Measurements from ENCODE around the gene CATSPERZ.
A peak's percentile ranks its signal among the peaks of the same experiment; 100 is the strongest.
"Not testable (repeated sequence)": the region's sequence is repeated elsewhere in the genome, so short reads cannot be mapped to it uniquely, and the experiment has no call there.

The CATSPERZ gene

DNA sequence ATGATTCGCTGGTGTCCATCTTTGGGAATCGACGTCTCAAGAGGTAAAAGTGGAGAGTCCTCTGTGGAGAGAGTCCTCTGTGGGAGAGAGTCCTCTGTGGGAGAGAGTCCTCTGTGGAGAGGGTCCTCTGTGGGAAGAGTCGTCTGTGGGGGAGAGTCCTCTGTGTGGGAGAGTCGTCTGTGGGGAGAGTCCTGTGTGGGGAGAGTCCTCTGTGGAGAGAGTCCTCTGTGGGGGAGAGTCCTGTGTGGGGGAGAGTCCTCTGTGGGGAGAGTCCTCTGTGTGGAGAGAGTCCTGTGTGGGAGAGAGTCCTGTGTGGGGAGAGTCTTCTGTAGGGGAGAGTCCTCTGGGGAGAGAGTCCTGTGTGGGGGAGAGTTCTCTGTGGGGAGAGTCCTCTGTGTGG lies 20.9 kb downstream of the CATSPERZ start:
- Histone ChIP-seq H3K27me3 (ENCODE audit: control insufficient read depth in 1 of 2, insufficient read depth in 2 of 2, low read length in 2 of 2) (no peaks in the 10 kb centered on the region), H3K9me3 (ENCODE audit: control insufficient read depth in 1 of 2, low read length in 2 of 2) (no peaks in the 10 kb centered on the region), H3K9ac (ENCODE audit: low read depth in 1 of 2, low read length in 2 of 2) (peak overlapping the region; percentile 39 to 47), H3K27ac (ENCODE audit: low read depth, low read length) (no peak overlapping the region), H3K4me3 (ENCODE audit: low read depth in 1 of 2, low read length in 2 of 2) (no peak overlapping the region), H3K4me1 (ENCODE audit: control insufficient read depth in 1 of 2, insufficient read depth in 2 of 2, low read length in 2 of 2) (peaks cover 27 to 39% of the 10 kb centered on the region in 2 donors), H3K36me3 (ENCODE audit: control insufficient read depth in 1 of 2, insufficient read depth in 2 of 2, low read length in 2 of 2) (peaks cover 6 to 9% of the 10 kb centered on the region in 2 donors)

- Histone ChIP-seq H3K27me3 (ENCODE audit: control insufficient read depth in 1 of 2, insufficient read depth in 2 of 2, low read length in 2 of 2) (no peaks in the 10 kb centered on the region), H3K4me3 (ENCODE audit: low read depth in 1 of 2, low read length in 2 of 2) (no peak overlapping the region), H3K9me3 (ENCODE audit: control insufficient read depth in 1 of 2, low read length in 2 of 2) (no peaks in the 10 kb centered on the region), H3K36me3 (ENCODE audit: control insufficient read depth in 1 of 2, insufficient read depth in 2 of 2, low read length in 2 of 2) (peaks cover 4 to 6% of the 10 kb centered on the region in 2 donors), H3K4me1 (ENCODE audit: control insufficient read depth in 1 of 2, insufficient read depth in 2 of 2, low read length in 2 of 2) (peaks cover 23 to 34% of the 10 kb centered on the region in 2 donors), H3K27ac (ENCODE audit: low read depth, low read length) (peak overlapping the region; percentile 32), H3K9ac (ENCODE audit: low read depth in 1 of 2, low read length in 2 of 2) (peak overlapping the region; percentile 39 to 47)
Observed at GRCh38 chr11:64321533-64321932, 21.4 kb downstream of the CATSPERZ start.

DNA sequence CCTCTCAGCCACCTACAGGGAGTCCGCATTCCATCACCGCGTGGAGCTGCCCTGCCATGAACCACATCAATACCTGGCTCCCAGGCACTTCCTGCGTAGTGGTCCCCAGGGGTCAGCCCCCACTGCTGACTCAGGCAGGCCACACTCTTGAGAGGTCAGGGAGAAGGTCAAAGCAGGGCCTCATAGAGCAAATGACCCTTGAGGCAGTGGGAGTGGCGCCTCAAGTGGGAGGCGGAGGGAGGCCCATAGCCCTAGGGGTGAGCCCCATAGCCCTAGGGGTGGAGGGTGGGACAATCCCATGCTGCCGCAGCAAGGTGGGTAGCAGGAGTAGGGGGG lies 22.7 kb downstream of the CATSPERZ start:
- no peak overlapping the region for H3K4me3 ChIP-seq (ENCODE audit: low read depth in 1 of 2, low read length in 2 of 2)
- peaks cover 4 to 6% of the 10 kb centered on the region in 2 donors for H3K36me3 ChIP-seq (ENCODE audit: control insufficient read depth in 1 of 2, insufficient read depth in 2 of 2, low read length in 2 of 2)
- no peak overlapping the region for H3K9ac ChIP-seq (ENCODE audit: low read depth in 1 of 2, low read length in 2 of 2)
- H3K9me3 ChIP-seq (ENCODE audit: control insufficient read depth in 1 of 2, low read length in 2 of 2) = no peaks in the 10 kb centered on the region
- H3K27me3 ChIP-seq (ENCODE audit: control insufficient read depth in 1 of 2, insufficient read depth in 2 of 2, low read length in 2 of 2) = no peaks in the 10 kb centered on the region
- H3K4me1 ChIP-seq (ENCODE audit: control insufficient read depth in 1 of 2, insufficient read depth in 2 of 2, low read length in 2 of 2) = peaks cover 23 to 33% of the 10 kb centered on the region in 2 donors
- H3K27ac ChIP-seq (ENCODE audit: low read depth, low read length) = no peak overlapping the region

DNA sequence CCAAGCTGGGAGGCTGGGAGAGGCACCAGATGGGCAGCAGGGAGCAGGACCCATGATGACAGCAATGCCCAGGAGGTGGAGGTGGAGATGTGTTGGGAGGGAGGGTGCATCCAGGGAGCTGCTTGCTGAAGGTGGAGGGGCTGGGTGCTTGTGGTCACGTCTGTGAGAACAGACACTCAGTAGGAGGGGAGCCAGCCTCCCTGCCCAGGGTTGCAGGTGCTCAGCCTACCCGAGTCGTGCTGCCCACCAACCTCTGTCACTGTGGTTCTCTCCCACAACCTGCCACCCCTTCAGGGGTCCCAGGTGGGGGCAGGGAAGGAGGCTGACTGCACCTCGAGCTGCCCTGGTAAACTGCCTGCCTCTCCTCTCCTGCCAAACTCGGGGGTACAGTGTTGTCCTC lies 23.2 kb downstream of the CATSPERZ start:
- peaks cover 4 to 6% of the 10 kb centered on the region in 2 donors for H3K36me3 ChIP-seq (ENCODE audit: control insufficient read depth in 1 of 2, insufficient read depth in 2 of 2, low read length in 2 of 2)
- no peak overlapping the region for H3K9ac ChIP-seq (ENCODE audit: low read depth in 1 of 2, low read length in 2 of 2)
- H3K9me3 ChIP-seq (ENCODE audit: control insufficient read depth in 1 of 2, low read length in 2 of 2) = no peaks in the 10 kb centered on the region

DNA sequence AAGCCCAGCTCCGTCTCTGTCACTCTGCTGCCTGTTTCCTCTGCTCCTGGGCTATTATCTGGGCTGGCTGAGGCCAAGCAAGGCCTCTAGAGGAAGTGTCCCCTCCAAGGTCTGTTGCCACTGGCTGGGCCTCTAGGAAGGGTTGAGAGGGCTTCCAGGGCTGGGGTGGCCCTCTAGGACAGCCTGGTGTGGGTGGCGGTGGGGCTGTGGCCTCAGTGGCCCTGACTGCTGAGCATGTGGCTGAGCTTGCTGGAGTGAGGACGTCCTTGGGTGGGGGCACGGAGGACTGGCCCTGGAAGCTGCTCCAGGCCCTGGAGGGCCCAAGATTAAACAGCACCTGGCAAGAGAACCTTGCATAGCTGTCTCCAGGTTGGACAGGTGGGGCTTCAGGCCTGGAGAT lies 23.8 kb downstream of the CATSPERZ start:
- H3K9me3 ChIP-seq (ENCODE audit: control insufficient read depth in 1 of 2, low read length in 2 of 2); H3K27ac ChIP-seq (ENCODE audit: low read depth, low read length); H3K4me3 ChIP-seq (ENCODE audit: low read depth in 1 of 2, low read length in 2 of 2); H3K9ac ChIP-seq (ENCODE audit: low read depth in 1 of 2, low read length in 2 of 2); H3K36me3 ChIP-seq (ENCODE audit: control insufficient read depth in 1 of 2, insufficient read depth in 2 of 2, low read length in 2 of 2); H3K27me3 ChIP-seq (ENCODE audit: control insufficient read depth in 1 of 2, insufficient read depth in 2 of 2, low read length in 2 of 2): not testable (repeated sequence)
- peaks cover 21 to 33% of the 10 kb centered on the region in 2 donors for H3K4me1 ChIP-seq (ENCODE audit: control insufficient read depth in 1 of 2, insufficient read depth in 2 of 2, low read length in 2 of 2)

More for the DNA sequence above, 23.2 kb downstream of the CATSPERZ start:
- Histone ChIP-seq H3K4me3 (ENCODE audit: low read depth in 1 of 2, low read length in 2 of 2) (no peak overlapping the region), H3K4me1 (ENCODE audit: control insufficient read depth in 1 of 2, insufficient read depth in 2 of 2, low read length in 2 of 2) (peaks cover 23 to 35% of the 10 kb centered on the region in 2 donors), H3K27ac (ENCODE audit: low read depth, low read length) (no peak overlapping the region), H3K27me3 (ENCODE audit: control insufficient read depth in 1 of 2, insufficient read depth in 2 of 2, low read length in 2 of 2) (no peaks in the 10 kb centered on the region)

DNA sequence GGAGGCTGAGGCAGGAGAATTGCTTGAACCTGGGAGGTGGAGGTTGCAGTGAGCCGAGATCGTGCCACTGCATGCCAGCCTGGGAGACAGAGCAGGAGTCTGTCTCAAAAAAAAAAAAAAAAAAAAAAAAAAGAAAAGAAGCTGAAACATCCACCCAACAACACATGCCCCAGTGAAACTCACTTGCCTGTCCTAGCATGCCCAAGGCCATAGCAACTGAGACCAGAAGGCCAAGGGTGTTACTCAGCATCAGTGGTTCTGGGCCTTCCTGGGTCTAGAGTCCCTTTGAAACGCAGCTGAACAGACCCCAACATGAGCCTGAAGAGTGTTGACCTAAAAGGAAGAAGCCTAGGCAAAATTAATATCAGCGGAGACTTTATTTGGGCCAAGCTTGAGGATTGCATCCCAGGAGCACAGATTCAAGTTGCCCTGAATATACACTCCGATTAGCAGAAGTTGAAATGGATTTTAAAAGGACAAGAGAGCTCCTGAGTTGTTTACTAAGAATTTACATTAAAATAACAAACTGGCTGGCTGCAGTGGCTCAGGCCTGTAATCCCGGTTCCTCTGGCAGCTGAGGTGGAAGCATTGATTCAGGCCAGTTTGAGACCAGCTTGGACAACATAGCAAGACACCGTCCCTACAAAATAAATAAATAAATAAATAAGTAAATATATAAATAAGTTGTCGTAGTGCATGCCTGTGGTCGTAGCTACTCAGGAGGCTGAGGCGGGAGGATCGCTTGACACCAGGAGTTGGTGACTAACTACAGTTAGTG lies 24.7 kb downstream of the CATSPERZ start:
- no peak overlapping the region for H3K4me3 ChIP-seq (ENCODE audit: low read depth in 1 of 2, low read length in 2 of 2)
- H3K27me3 ChIP-seq (ENCODE audit: control insufficient read depth in 1 of 2, insufficient read depth in 2 of 2, low read length in 2 of 2) = no peaks in the 10 kb centered on the region
- peaks cover 4 to 6% of the 10 kb centered on the region in 2 donors for H3K36me3 ChIP-seq (ENCODE audit: control insufficient read depth in 1 of 2, insufficient read depth in 2 of 2, low read length in 2 of 2)
- no peak overlapping the region for H3K9ac ChIP-seq (ENCODE audit: low read depth in 1 of 2, low read length in 2 of 2)
- peaks cover 23 to 35% of the 10 kb centered on the region in 2 donors for H3K4me1 ChIP-seq (ENCODE audit: control insufficient read depth in 1 of 2, insufficient read depth in 2 of 2, low read length in 2 of 2)
- H3K27ac ChIP-seq (ENCODE audit: low read depth, low read length) = no peak overlapping the region
- H3K9me3 ChIP-seq (ENCODE audit: control insufficient read depth in 1 of 2, low read length in 2 of 2) = no peaks in the 10 kb centered on the region

DNA sequence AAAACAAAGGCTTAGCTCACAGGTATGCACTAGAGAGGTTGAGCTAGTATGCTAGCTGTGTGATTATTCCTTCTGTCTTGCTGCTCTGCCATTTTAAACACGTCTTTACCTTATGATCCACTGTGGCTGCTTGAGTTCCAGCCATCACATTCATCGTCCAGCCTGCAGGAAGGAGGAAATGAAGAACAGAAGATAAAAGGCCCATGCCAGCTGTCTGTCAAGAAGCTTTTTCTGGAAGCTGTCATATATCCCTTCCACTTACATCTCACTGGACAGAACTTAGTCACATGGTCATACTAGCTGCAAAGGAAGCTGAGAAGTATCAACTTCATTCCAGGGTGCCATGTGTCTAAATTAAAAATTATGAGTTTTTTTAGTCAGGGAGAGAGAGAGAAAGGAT lies 27.2 kb downstream of the CATSPERZ start:
- H3K4me1 ChIP-seq (ENCODE audit: control insufficient read depth in 1 of 2, insufficient read depth in 2 of 2, low read length in 2 of 2) = peaks cover 26 to 32% of the 10 kb centered on the region in 2 donors
- no peaks in the 10 kb centered on the region for H3K9me3 ChIP-seq (ENCODE audit: control insufficient read depth in 1 of 2, low read length in 2 of 2)
- H3K27ac ChIP-seq (ENCODE audit: low read depth, low read length) = no peak overlapping the region
- H3K9ac ChIP-seq (ENCODE audit: low read depth in 1 of 2, low read length in 2 of 2) = no peak overlapping the region
- peaks cover 0 to 6% of the 10 kb centered on the region in 2 donors for H3K36me3 ChIP-seq (ENCODE audit: control insufficient read depth in 1 of 2, insufficient read depth in 2 of 2, low read length in 2 of 2)
- no peak overlapping the region for H3K4me3 ChIP-seq (ENCODE audit: low read depth in 1 of 2, low read length in 2 of 2)
- H3K27me3 ChIP-seq (ENCODE audit: control insufficient read depth in 1 of 2, insufficient read depth in 2 of 2, low read length in 2 of 2) = no peaks in the 10 kb centered on the region

GRCh38 chr11:64327993-64328392 lies 27.8 kb downstream of the CATSPERZ start:
- Histone ChIP-seq H3K4me3 (ENCODE audit: low read depth in 1 of 2, low read length in 2 of 2) (no peak overlapping the region), H3K27me3 (ENCODE audit: control insufficient read depth in 1 of 2, insufficient read depth in 2 of 2, low read length in 2 of 2) (no peaks in the 10 kb centered on the region), H3K9me3 (ENCODE audit: control insufficient read depth in 1 of 2, low read length in 2 of 2) (no peaks in the 10 kb centered on the region), H3K4me1 (ENCODE audit: control insufficient read depth in 1 of 2, insufficient read depth in 2 of 2, low read length in 2 of 2) (peaks cover 25 to 33% of the 10 kb centered on the region in 2 donors), H3K9ac (ENCODE audit: low read depth in 1 of 2, low read length in 2 of 2) (no peak overlapping the region), H3K27ac (ENCODE audit: low read depth, low read length) (no peak overlapping the region), H3K36me3 (ENCODE audit: control insufficient read depth in 1 of 2, insufficient read depth in 2 of 2, low read length in 2 of 2) (peaks cover 0 to 1% of the 10 kb centered on the region in 2 donors)

DNA sequence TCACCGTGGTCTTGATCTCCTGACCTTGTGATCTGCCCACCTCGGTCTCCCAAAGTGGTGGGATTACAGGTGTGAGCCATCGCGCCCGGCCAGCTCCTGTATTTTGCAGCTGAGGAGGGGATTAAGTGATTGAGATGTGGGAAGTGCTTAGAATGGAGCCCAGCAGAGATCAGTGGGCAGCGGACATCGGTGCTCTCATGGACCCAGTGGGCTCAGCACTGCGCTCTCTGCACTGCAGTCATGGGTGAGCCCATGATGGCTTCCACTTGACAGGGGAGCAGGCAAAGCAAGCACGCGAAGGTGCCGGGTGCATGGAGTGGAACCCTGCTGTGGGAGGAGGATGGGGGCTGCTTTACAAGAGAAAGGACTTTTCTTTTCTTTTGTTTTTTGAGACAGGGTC lies 30.7 kb downstream of the CATSPERZ start:
- Histone ChIP-seq H3K27ac (ENCODE audit: low read depth, low read length) (no peak overlapping the region), H3K36me3 (ENCODE audit: control insufficient read depth in 1 of 2, insufficient read depth in 2 of 2, low read length in 2 of 2) (no peaks in the 10 kb centered on the region), H3K4me1 (ENCODE audit: control insufficient read depth in 1 of 2, insufficient read depth in 2 of 2, low read length in 2 of 2) (peaks cover 25 to 38% of the 10 kb centered on the region in 2 donors), H3K4me3 (ENCODE audit: low read depth in 1 of 2, low read length in 2 of 2) (no peak overlapping the region), H3K27me3 (ENCODE audit: control insufficient read depth in 1 of 2, insufficient read depth in 2 of 2, low read length in 2 of 2) (no peaks in the 10 kb centered on the region), H3K9ac (ENCODE audit: low read depth in 1 of 2, low read length in 2 of 2) (no peak overlapping the region), H3K9me3 (ENCODE audit: control insufficient read depth in 1 of 2, low read length in 2 of 2) (no peaks in the 10 kb centered on the region)

GRCh38 chr11:64331569-64332371 lies 31.6 kb downstream of the CATSPERZ start:
- H3K27ac ChIP-seq (ENCODE audit: low read depth, low read length) = no peak overlapping the region
- peak overlapping the region; percentile 7 to 31 for H3K4me3 ChIP-seq (ENCODE audit: low read depth in 1 of 2, low read length in 2 of 2)
- peak overlapping the region; percentile 52 to 54 for H3K9ac ChIP-seq (ENCODE audit: low read depth in 1 of 2, low read length in 2 of 2)
- H3K9me3 ChIP-seq (ENCODE audit: control insufficient read depth in 1 of 2, low read length in 2 of 2) = no peaks in the 10 kb centered on the region
- no peaks in the 10 kb centered on the region for H3K36me3 ChIP-seq (ENCODE audit: control insufficient read depth in 1 of 2, insufficient read depth in 2 of 2, low read length in 2 of 2)
- no peaks in the 10 kb centered on the region for H3K27me3 ChIP-seq (ENCODE audit: control insufficient read depth in 1 of 2, insufficient read depth in 2 of 2, low read length in 2 of 2)
- peaks cover 25 to 38% of the 10 kb centered on the region in 2 donors for H3K4me1 ChIP-seq (ENCODE audit: control insufficient read depth in 1 of 2, insufficient read depth in 2 of 2, low read length in 2 of 2)

Data from duodenal mucosa (tissue), 2 donors.